ENCODE results near the gene CLN6.

CLN6 gene

DNA sequence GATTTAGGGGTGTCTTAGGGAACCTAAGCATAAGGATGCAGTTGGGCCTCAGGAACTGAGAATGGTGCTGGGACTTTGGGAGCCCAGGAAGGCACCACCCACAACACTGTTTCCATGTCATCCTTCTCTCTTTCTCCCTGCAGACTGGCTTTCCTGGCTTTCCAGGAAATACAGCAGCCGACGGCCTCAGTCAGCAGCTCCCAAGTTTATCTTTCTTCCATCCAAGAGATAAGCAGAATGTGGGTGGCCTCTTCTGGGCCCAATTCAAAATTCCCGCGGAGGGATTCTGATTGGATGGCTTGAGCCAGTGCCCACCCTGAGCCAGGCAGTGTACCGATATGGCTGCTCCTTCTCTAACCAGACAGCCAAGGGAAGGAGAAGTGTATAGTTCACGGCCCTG is 4.5 kb upstream of the CLN6 start:
- H3K27ac ChIP-seq = no peak overlapping the region

DNA sequence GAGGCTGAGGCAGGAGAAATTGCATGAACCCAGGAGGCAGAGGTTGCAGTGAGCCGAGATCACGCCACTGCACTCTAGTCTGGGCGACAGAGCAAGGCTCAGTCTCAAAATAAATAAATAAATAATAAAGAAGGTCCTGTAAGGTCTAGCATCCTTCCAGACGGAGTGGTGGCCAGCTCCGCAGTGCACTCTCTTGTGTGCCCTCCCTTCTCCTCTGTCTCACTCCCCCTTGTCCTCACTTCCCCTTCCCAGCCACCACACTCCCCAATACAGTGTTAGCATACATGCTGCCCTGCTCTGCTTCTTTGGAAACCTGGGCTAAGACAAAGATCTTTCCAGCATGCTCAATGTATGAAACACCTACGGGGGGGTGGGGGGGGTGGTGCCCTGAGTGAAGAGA is 3.4 kb upstream of the CLN6 start:
- no peak for TF ChIP-seq ZFX (IDR thresholded peaks at IDR 0.05; ENCODE audit: borderline replicate concordance)
- TF ChIP-seq, protein P1, sequence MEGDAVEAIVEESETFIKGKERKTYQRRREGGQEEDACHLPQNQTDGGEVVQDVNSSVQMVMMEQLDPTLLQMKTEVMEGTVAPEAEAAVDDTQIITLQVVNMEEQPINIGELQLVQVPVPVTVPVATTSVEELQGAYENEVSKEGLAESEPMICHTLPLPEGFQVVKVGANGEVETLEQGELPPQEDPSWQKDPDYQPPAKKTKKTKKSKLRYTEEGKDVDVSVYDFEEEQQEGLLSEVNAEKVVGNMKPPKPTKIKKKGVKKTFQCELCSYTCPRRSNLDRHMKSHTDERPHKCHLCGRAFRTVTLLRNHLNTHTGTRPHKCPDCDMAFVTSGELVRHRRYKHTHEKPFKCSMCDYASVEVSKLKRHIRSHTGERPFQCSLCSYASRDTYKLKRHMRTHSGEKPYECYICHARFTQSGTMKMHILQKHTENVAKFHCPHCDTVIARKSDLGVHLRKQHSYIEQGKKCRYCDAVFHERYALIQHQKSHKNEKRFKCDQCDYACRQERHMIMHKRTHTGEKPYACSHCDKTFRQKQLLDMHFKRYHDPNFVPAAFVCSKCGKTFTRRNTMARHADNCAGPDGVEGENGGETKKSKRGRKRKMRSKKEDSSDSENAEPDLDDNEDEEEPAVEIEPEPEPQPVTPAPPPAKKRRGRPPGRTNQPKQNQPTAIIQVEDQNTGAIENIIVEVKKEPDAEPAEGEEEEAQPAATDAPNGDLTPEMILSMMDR (IDR thresholded peaks at IDR 0.05) = no peak
- H3K27ac ChIP-seq = no peak overlapping the region

More for the DNA sequence above, 4.5 kb upstream of the CLN6 start:
- TF ChIP-seq, protein P1 (IDR thresholded peaks at IDR 0.05) = no peak
- TF ChIP-seq ZFX (IDR thresholded peaks at IDR 0.05; ENCODE audit: borderline replicate concordance) = no peak

DNA sequence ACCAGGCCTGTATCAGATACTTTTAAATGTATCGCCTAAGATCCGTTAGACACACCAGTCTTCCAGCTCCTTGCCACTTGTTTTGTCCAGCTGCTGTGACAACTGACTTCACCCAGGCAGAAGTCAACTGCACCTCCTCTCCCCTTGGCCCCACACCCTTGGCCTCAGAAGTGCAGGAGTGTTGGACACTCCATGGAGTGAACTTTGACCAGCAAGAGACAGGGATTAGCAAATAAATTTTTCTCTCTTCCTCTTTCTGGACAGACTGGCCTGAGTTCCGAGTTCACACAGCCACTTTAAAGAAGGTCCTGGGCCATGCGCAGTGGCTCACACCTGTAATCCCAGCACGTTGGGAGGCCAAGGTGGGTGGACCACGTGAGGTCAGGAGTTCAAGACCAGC is 2.9 kb upstream of the CLN6 start:
- H3K27ac ChIP-seq = no peak overlapping the region
- no peak for TF ChIP-seq ZFX (IDR thresholded peaks at IDR 0.05; ENCODE audit: borderline replicate concordance)
- TF ChIP-seq, protein P1 (IDR thresholded peaks at IDR 0.05) = no peak

DNA sequence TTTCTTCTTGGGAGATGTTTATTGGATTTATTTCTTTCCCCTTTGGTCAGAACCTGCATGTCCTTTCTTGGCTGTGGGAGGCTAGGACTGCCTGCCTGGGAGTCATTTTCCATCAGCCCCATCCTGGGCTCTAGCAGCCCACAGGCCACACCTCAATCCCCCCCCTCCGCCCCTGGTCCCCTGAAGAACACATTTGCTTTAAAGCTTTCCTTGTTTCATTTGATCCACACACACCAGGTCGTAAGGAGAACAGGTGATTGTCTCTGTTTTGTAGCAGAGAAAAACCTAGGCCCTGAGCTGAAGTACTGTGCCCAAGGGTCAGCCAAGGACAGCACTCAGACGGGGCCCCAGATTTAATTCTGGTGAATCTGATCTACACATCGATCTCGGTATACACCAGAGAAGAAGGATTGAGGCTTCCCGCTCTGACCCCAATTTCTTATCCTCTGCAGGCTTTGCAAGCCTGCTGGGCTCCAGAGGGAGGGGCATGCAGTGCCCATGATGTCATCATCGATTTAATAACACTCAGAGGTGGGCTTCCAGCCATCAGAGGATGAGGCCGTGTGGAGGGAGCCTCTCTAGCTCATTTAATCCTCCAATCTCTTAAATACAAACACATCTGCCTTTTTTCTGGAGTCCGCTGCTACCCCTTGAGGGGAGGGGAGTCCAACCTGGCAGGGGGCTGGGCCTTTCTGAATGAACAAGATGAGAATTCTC is 1.7 kb upstream of the CLN6 start:
- TF ChIP-seq, protein P1 (IDR thresholded peaks at IDR 0.05) = no peak
- no peak for TF ChIP-seq ZFX (IDR thresholded peaks at IDR 0.05; ENCODE audit: borderline replicate concordance)
- no peak overlapping the region for H3K27ac ChIP-seq

DNA sequence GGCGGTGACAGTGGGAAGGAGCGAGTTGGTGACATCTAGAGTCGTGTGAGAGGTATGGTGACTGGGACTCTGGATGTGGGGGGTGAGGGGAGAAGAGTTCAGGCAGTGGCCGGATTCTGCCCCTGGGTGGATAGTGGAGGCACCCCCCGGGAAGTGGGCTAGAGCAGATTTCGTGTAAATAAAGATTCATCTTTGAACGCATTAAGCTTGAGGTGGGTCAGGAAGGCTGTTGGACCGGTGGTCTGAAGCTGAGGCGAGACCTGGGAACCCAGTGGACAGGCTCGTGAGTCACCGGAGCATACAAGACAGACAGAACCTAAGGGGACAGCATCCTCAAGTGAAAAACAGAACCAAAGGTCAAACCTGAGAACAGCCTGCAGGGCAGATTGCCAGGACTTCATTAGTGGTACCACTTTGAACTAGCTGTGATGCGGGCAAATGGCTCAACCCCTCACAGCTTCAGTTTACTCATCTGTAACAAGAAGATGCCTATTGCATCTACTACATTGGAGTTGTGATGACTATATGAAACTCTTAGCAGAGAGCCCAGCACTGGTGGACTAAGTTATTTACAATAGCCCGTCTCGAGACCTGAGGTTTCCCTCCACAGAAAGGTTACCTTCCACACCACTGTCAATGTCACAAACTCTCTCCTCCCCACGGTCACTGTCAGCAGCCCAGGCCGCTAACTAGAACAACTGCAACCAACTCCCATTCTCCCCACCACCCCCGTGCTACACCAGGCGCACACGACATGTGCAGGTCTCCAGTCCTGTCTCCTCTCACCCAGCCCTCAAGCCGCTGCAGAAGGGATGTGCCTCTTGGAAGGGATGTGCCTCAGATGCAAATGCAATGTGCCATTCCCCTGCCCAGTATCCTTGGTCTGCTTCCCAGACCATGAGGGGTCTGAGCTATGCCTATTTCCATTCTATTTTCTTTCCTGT is 901 bp upstream of the CLN6 start:
- H3K27ac ChIP-seq = peak overlapping the region; percentile 83; the same call in 1 of the 2 replicates
- no peak for TF ChIP-seq ZFX (IDR thresholded peaks at IDR 0.05; ENCODE audit: borderline replicate concordance)
- TF ChIP-seq, protein P1 (IDR thresholded peaks at IDR 0.05) = peak; percentile 2; the same call in 1 of the 2 replicates

DNA sequence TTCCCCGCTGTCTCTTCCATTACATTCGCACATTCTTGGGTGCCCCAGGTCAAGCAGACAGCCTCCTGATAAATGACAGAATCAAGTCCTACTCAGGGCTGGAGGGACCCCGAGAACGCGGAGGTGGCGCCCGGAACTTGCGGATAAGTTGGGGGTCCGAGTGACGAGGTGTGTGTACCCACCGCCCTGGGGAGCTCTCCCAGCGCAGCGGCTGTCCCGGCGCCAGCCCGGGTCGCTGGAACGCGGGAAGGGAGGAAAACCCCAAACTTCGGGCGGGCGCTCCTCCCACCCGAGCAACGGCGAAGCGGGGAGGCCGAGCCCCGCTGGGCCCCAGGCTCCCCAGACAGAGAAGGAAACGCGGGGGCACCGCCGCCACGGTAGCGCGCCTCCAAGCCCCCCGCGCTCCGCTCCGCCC is 550 bp downstream of the CLN6 start:
- H3K27ac ChIP-seq = peak overlapping the region; percentile 83
- TF ChIP-seq ZFX (IDR thresholded peaks at IDR 0.05; ENCODE audit: borderline replicate concordance) = no peak
- TF ChIP-seq, protein P1 (IDR thresholded peaks at IDR 0.05) = no peak
